HCEC 1CT (cell line): ENCODE measurements around the gene PTPDC1.

Source experiments
- DNase-seq: peaks from one replicate; pipeline ENCODE4 v3.0.0-alpha.2; 2017

PTPDC1 gene

GRCh38 chr9:94084314-94084713 lies at the start of gene PTPDC1:
Gene PTPDC1 (plus strand): TSS chr9:94084464. CDS start chr9:94084531, 67 bp downstream.
- DNase-seq: peak; percentile 59

GRCh38 chr9:94034511-94034910 lies 49.8 kb upstream of the PTPDC1 start:
- DNase-seq: no peak

GRCh38 chr9:94039786-94040185 lies 44.5 kb upstream of the PTPDC1 start:
- DNase-seq: no peak

- no peak for DNase-seq
Observed at GRCh38 chr9:94042516-94043360, 41.5 kb upstream of the PTPDC1 start.

GRCh38 chr9:94054716-94055115 lies 29.5 kb upstream of the PTPDC1 start:
- DNase-seq: no peak

- peak; percentile 74 for DNase-seq
Observed at GRCh38 chr9:94056442-94056974, 27.8 kb upstream of the PTPDC1 start.

GRCh38 chr9:94057918-94058317 lies 26.3 kb upstream of the PTPDC1 start:
- no peak for DNase-seq

- no peak for DNase-seq
Observed at GRCh38 chr9:94061864-94062263, 22.4 kb upstream of the PTPDC1 start.

GRCh38 chr9:94065535-94065961 lies 18.7 kb upstream of the PTPDC1 start:
- peak; percentile 80 for DNase-seq

GRCh38 chr9:94068257-94068656 lies 16.0 kb upstream of the PTPDC1 start:
- DNase-seq: no peak

GRCh38 chr9:94076557-94076956 lies 7.7 kb upstream of the PTPDC1 start:
- no peak for DNase-seq

- DNase-seq: no peak
Observed at GRCh38 chr9:94078086-94078485, 6.2 kb upstream of the PTPDC1 start.

- DNase-seq: no peak
Observed at GRCh38 chr9:94079236-94079635, 5.0 kb upstream of the PTPDC1 start.

- DNase-seq: no peak
Observed at GRCh38 chr9:94080249-94080648, 4.0 kb upstream of the PTPDC1 start.

- no peak for DNase-seq
Observed at GRCh38 chr9:94081435-94081834, 2.8 kb upstream of the PTPDC1 start.

GRCh38 chr9:94081864-94082463 lies 2.3 kb upstream of the PTPDC1 start:
- no peak for DNase-seq

- no peak for DNase-seq
Observed at GRCh38 chr9:94082553-94082952, 1.7 kb upstream of the PTPDC1 start.

GRCh38 chr9:94082956-94083355 lies 1.3 kb upstream of the PTPDC1 start:
- no peak for DNase-seq

- DNase-seq: no peak
Observed at GRCh38 chr9:94083384-94083783, 880 bp upstream of the PTPDC1 start.

- peak; percentile 11 for DNase-seq
Observed at GRCh38 chr9:94085062-94085639, 887 bp downstream of the PTPDC1 start.

- DNase-seq: peak; percentile 88
Observed at GRCh38 chr9:94086486-94087345, 2.5 kb downstream of the PTPDC1 start.
